OCI-LY7 (cell line): ENCODE data around the gene CNPY3. TPM values are rescaled to one million over a fixed set of nuclear protein-coding genes. Genes with fewer than 3 reads are reported as not detected.
"Not testable (repeated sequence)": the region's sequence is repeated elsewhere in the genome, so short reads cannot be mapped to it uniquely, and the experiment has no call there.

Experiments used
- BruUV-seq: library from RNA; stranded (reverse); fragments of 400-500 nt; replicated peaks from 2 replicates; lab custom pipeline; 2021; lab: Mats Ljungman, UMichigan
- CTCF ChIA-PET: fragments of 300-600 bp; sonication (Branson Sonifier 250); formaldehyde crosslinking; loops from one replicate; lab custom pipeline; 2022; ENCODE audit warnings: antibody characterized with exemption; ENCODE audit not compliant: unreplicated experiment; lab: Charles Lee
- POLR2A ChIA-PET: fragments of 300-600 bp; sonication (Branson Sonifier 250); formaldehyde crosslinking; loops from one replicate; lab custom pipeline; 2022; ENCODE audit warnings: antibody characterized with exemption; lab: Charles Lee
- DNase-seq: peaks from one replicate; pipeline ENCODE4 v3.0.0-alpha.2; 2015; ENCODE audit warnings: low spot score
- H2AFZ ChIP-seq: fragments of 200-600 bp; sonication (generic), shearing (Covaris generic); 2 replicates; pipeline ENCODE4 v1.6.1; 2014; ENCODE audit warnings: mild to moderate bottlenecking, antibody characterized with exemption, low read length, moderate library complexity
- H3K27ac ChIP-seq: fragments of 200-600 bp; sonication (generic); 2 replicates; pipeline ENCODE4 v1.5.1; 2014; ENCODE audit warnings: mixed run types, low read depth, mild to moderate bottlenecking, moderate library complexity, low read length, inconsistent platforms; ENCODE audit not compliant: poor library complexity, severe bottlenecking
- H3K36me3 ChIP-seq: fragments of 200-600 bp; sonication (generic); 2 replicates; pipeline ENCODE4 v1.6.1; 2014; ENCODE audit warnings: mild to moderate bottlenecking, antibody characterized with exemption, low read length, moderate library complexity, mixed read lengths; ENCODE audit not compliant: insufficient read depth
- H3K4me1 ChIP-seq: fragments of 200-600 bp; sonication (generic); 2 replicates; pipeline ENCODE4 v1.5.1; 2014; ENCODE audit warnings: mild to moderate bottlenecking, low read length; ENCODE audit not compliant: insufficient read depth, poor library complexity, severe bottlenecking
- H3K4me2 ChIP-seq: fragments of 200-600 bp; sonication (generic); 2 replicates; pipeline ENCODE4 v1.6.1; 2014; ENCODE audit warnings: mild to moderate bottlenecking, low read length
- H3K4me3 ChIP-seq: fragments of 200-600 bp; sonication (generic); 2 replicates; pipeline ENCODE4 v1.5.1; 2014; ENCODE audit warnings: mild to moderate bottlenecking, low read depth, low read length; ENCODE audit not compliant: poor library complexity, severe bottlenecking
- H3K79me2 ChIP-seq: fragments of 200-600 bp; sonication (generic); 2 replicates; pipeline ENCODE4 v1.6.1; 2016; ENCODE audit warnings: low read depth, mild to moderate bottlenecking, low read length, moderate library complexity, mixed read lengths; ENCODE audit not compliant: insufficient read depth
- H3K9me2 ChIP-seq: fragments of 200-600 bp; sonication (generic); 2 replicates; pipeline ENCODE4 v1.6.1; 2016; ENCODE audit warnings: mild to moderate bottlenecking, low read length, mixed read lengths; ENCODE audit not compliant: insufficient read depth
- H3K9me3 ChIP-seq: fragments of 200-600 bp; sonication (generic); 2 replicates; pipeline ENCODE4 v1.6.1; 2014; ENCODE audit warnings: mild to moderate bottlenecking, mixed run types, low read length, mixed read lengths
- H4K20me1 ChIP-seq: fragments of 200-600 bp; sonication (generic); 2 replicates; pipeline ENCODE4 v1.6.1; 2014; ENCODE audit warnings: mild to moderate bottlenecking, antibody characterized with exemption, low read length, moderate library complexity, mixed read lengths; ENCODE audit not compliant: insufficient read depth
- CTCF ChIP-seq: fragments of 200-600 bp; sonication (generic); conservative IDR thresholded peaks from 2 replicates; pipeline ENCODE4 v1.5.1; 2014; ENCODE audit warnings: mild to moderate bottlenecking, antibody characterized with exemption, low read length, moderate library complexity, mixed read lengths
- EZH2phosphoT487 ChIP-seq: fragments of 200-600 bp; sonication (generic); IDR thresholded peaks from 2 replicates; pipeline ENCODE4 v1.6.1; 2018; ENCODE audit warnings: low read depth, borderline replicate concordance, mild to moderate bottlenecking, mixed run types, antibody characterized with exemption, low read length, moderate library complexity, mixed read lengths
- intact Hi-C: fragments of 100-400 bp; cut with micrococcal nuclease; formaldehyde crosslinking; loops from one replicate; pipeline ENCODE4 v1.10.0; 2022; ENCODE audit not compliant: unreplicated experiment
- total RNA-seq, 2 experiments: library from RNA; depleted of rRNA in 1 of 2; stranded (reverse); fragments of >200 nt in 1 of 2; shearing (Covaris generic) in 1 of 2; gene quantifications; 2 replicates each; pipeline ENCODE4 v1.2.3, GENCODE V29; 2014 to 2022

CNPY3 gene
- total RNA-seq, 2 experiments from 2014 or later: 69.3 to 77.2 TPM

- POLR2A ChIA-PET: interaction anchor here (0.6 kb wide), 1 partner anchor 140 kb away, joined by 9 read pairs; the partner anchor contains the start of gene TBCC
Measured at GRCh38 chr6:42885702-42886101, 43.6 kb upstream of the CNPY3 start.

GRCh38 chr6:42888201-42888600 lies 41.1 kb upstream of the CNPY3 start:
- H3K9me2 ChIP-seq, H3K9me3 ChIP-seq, POLR2A ChIA-PET, H3K27ac ChIP-seq, CTCF ChIA-PET, H2AFZ ChIP-seq, intact Hi-C loops, H3K4me3 ChIP-seq, DNase-seq, H3K4me2 ChIP-seq, H4K20me1 ChIP-seq, BruUV-seq: not testable (repeated sequence)
- peaks cover 26% of the 10 kb centered on the region for H3K4me1 ChIP-seq
- peaks cover 44% of the 10 kb centered on the region for H3K36me3 ChIP-seq
- H3K79me2 ChIP-seq: peaks cover 19% of the 10 kb centered on the region; the same call in 1 of the 2 replicates

More at GRCh38 chr6:42885702-42886101, 43.6 kb upstream of the CNPY3 start:
- no peak for DNase-seq
- Histone ChIP-seq H3K79me2 (peaks cover 44% of the 10 kb centered on the region), H3K4me2 (no peak overlapping the region), H3K9me3 (no peaks in the 10 kb centered on the region), H3K4me1 (peaks cover 10% of the 10 kb centered on the region), H3K36me3 (peaks cover 66% of the 10 kb centered on the region), H2AFZ (no peak overlapping the region), H3K4me3 (no peak overlapping the region), H3K27ac (no peak overlapping the region), H4K20me1 (0 out of 2 replicates have a peak, but pooled peaks cover 6% of the 10 kb centered on the region), H3K9me2 (no peaks in the 10 kb centered on the region)
- intact Hi-C loops: no loop called here
- CTCF ChIA-PET: no interaction called here
- no TSS peak for BruUV-seq
- no peak for TF ChIP-seq CTCF
- no peak for TF ChIP-seq EZH2phosphoT487

- intact Hi-C loops: loop anchor here (5.0 kb wide), 2 partner anchors 143 to 328 kb away; partner anchors contain the start of genes TBCC and UBR2
- Histone ChIP-seq H3K4me3 (peak overlapping the region; percentile 74), H3K27ac (peak overlapping the region; percentile 76), H3K4me2 (peak overlapping the region; percentile 72), H3K9me3 (no peaks in the 10 kb centered on the region), H3K4me1 (peaks cover 40% of the 10 kb centered on the region), H3K79me2 (peaks cover 8% of the 10 kb centered on the region; the same call in 1 of the 2 replicates), H3K9me2 (no peaks in the 10 kb centered on the region), H4K20me1 (no peaks in the 10 kb centered on the region), H2AFZ (no peak overlapping the region), H3K36me3 (peaks cover 28% of the 10 kb centered on the region)
- BruUV-seq: no TSS peak
- ChIA-PET POLR2A (interaction anchor here (0.6 to 1.5 kb wide), 4 partner anchors 9 to 97 kb away, joined by 3 to 5 read pairs (median 4); partner anchors contain the start of gene RPL7L1), CTCF (no interaction called here)
- TF ChIP-seq CTCF (no peak), EZH2phosphoT487 (no peak)
- peak; percentile 23 for DNase-seq
Measured at GRCh38 chr6:42889815-42890214, 39.5 kb upstream of the CNPY3 start.
